Activated CD4-positive, alpha-beta T cell treated with anti-CD3 and anti-CD28 coated beads for 48 hours (primary cell): Measurements from ENCODE around the gene FMO2.

Source experiments
- DNase-seq: peaks from one replicate; pipeline ENCODE4 v3.0.0-alpha.2; 2020

FMO2 gene

DNA sequence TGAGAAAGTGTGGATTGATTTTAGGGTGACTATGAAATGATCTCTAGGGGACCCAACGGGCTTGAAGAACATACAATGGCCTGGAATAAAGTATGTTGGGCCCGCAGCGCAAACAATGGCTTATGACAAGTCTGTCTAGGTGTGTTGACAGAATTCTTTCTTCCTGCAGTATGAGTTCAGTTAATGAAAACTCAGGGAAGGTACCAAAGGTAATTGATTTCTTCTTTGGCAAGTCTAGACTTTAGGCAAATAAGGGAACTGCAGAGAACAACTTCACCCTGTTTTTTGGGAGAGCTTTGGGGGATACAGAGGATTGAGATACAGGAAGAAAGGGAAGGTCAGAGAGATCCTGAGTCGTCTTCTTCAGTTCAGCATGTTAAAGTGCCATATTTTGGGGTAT lies 7.8 kb upstream of the FMO2 start:
- DNase-seq: no peak

DNA sequence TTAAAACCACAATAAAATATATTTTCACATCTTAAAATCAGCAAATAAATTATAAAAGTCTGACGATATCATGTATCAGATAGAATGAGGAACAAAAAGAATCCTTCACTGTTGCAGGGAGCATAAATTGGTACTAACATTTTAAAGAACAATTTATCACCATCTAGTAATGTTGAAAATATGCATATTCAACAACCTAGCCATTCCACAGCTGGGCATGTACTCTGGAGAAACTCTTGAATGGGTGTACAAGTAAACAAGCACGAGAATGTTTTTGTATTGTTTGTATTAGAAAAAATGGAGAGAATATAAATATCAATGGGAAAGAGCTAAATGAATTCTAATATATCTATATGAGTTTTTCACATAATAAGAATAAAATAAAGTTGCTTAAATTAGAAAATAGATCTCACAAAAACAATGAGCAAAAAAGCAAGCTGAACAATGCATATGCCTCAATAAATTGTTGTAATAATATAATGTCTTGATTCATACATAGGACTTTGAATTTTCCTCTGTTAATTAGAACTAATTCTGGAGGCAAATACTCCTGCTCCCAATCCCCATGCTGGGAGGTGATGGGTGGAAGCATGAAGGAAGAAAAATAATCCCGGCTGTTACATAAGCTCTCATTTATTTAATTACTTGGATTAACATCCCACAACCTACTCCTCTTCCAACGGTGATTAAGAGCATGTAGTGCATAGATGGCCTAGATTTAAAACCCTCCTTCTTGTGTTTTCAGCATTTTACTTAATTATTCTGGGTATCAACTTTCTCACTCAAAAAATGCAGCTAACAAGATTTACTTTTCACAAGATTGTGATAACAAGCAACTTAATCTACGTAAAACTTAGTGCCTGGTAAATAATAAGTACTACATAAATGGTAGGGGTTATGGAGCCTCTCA lies 5.5 kb upstream of the FMO2 start:
- no peak for DNase-seq

DNA sequence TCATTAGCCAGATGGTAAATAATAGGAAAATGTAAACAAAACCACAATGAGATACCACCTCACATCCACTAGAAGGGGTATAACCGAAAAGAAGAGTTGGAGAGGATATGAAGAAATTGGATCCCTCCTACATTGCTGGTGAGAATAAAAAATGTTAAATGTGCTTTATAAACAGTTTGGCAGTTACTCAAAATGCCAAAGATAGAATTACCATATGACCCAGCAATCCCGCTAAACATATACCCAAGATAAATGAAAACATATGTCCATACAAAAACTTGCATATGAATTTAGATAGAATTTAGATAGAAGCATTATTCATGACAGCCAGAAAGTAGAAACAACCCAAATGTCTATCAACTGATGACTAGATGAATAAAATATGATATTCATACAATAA lies 4.4 kb upstream of the FMO2 start:
- DNase-seq: no peak

DNA sequence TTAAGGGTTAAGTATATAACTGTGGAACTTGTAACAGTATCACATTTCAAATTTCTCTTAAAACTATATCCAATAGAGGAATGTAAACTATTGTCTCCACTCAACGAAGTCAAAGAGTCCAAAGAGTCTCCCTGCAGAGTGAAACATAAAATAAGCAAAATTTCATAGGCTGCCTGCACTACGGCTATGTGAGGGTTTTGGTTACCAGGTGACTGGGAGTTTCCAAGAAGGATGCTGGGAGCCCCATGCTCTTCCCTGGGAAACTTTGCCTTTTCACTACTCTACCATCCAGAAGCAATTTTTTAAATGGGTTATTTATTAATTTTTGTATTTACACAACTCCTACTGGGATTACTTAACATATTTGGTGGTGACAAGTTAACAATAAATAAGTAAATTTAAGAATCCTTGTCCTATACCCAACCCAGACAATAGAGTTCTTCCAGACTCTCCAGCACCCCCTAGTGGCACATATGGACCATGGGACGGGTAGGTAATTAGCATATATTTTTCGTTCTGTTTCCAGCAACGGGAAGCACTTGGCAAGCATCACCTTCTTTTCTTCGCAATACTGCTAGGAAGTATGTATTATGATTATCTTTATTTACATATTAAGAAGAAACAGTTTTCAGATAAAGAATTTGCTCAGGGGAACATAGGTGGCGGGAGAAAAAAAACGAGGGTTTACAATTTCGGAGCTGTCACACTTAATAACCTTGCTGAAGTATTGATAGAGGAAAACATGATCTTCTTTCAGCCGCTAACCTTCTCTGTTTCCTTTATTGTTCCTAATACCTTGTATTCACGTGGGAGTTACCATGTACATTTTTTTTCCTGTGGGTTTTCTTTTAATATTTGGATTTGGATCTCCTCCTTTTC lies 3.5 kb downstream of the FMO2 start:
- peak; percentile 64 for DNase-seq

DNA sequence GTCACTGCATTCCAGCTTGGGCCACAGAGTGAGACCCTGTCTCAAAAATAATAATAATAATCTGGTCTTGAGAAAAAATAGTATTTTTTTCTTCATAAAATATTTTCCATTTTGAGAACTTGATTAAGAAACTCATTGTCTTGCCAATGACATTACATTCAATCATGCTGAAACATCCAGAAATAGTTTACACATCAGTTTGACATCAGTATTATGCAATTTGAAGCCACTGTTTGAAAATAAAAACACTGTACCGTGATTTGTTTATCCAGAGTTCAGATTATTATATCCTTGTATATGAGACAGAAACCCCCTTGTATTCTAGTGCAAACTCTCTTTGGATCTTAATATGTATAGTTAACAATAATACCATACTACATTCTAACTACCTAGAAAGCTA lies 6.9 kb downstream of the FMO2 start:
- DNase-seq: no peak

DNA sequence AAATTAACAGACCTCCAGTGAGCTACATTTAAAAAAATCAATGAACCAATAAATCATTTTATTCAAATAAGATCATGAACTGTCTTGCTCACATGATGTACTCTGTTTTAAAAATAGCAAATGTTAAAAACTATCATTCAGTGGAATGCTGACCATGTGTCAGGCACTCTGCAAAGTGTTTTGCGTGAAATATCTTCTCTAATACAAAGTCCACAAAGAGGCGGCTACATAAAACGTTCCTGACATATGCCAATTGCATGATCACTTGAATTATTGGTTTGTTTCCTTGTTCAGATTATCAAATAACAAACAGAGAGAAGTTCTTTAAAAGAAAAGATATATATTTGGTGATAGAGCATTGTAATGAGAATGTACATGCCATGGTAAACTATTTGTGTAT lies 10.7 kb downstream of the FMO2 start:
- no peak for DNase-seq

DNA sequence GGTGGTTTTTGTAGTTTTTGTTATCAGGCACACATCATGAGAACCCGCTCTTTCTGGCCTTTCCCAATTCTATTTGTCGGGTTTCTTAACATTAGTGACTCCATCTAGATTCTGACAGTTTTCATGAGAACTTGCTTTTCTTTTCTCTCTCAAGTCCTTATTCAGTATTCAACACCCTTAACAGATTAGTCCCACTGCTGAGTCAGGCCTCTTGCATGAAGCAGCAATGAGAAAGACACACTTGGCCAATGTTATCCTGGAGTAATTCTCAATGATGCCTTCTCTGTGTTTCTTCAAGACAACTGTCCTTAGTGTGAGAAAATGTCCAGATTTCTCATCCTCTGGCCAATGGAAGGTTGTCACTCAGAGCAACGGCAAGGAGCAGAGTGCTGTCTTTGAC lies 11.3 kb downstream of the FMO2 start:
- no peak for DNase-seq

DNA sequence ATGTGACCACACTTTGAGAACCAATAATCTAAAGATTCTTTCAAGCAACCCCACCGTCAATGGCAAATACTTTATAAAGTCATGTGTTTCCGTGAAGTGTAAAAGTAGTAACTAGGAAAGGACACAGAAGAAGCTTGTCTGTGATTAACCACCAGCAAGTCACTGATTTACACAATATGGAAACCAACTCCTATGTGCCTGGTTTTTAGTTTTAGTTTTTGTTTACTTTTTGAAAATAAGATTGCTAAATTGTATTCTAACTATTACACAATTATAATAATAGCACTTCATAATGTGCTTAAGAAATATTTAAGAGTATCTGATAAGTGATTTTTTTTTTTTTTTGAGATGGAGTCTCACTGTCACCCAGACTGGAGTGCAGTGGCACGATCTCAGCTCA lies 13.0 kb downstream of the FMO2 start:
- no peak for DNase-seq

DNA sequence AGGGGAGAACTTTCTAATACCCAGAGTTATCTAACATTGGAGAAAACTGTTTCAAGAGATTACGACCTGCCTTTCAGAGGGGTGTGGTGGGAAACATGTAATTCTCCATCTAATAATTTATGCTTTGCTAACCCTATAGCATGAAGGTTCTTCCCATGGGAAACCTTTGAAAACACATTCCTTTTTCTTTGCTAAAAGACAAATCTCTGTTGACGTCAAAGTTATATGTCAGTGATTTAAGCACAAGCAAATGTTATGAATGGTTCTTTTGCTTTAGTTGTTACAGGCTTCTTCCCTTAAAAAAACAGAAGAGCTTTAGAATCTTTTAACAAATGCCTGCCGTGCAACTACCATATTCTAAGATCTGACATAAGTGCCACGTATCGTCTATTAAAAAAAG lies 19.2 kb downstream of the FMO2 start:
- no peak for DNase-seq

DNA sequence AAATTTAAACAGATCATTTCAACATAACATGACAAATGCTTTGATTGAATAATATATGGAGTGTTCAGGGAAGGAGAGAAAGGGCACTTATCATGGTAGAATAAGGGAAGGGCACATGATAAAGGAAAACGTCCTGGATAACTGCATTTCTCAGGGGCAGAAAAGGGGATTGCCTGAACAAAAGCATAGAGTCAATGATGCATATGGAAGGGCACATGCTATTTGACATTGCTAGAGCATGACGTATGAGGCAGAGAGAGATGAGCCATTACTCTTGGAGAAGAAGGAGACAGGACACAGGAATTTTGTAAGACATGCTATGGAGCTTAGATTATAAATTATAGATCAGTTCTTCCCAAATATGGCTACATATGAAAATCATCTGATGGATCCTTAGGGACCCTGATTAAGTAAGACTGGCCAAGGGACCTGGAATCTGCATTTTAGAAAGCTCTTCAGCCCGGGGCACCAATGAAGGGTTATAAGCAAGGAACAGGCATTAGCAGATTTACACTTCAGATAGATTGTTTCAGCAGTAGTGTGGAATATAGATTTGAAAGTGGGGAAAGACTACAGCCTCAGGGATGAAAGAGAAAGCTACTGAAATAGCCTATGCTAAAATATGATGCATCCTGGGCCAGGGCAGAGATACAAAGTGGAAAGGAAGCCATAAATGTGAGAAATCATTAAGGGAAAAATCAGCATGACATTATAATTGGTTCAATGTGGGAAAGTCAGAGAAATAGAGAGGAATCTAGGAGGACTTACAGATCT lies 21.3 kb downstream of the FMO2 start:
- DNase-seq: no peak

DNA sequence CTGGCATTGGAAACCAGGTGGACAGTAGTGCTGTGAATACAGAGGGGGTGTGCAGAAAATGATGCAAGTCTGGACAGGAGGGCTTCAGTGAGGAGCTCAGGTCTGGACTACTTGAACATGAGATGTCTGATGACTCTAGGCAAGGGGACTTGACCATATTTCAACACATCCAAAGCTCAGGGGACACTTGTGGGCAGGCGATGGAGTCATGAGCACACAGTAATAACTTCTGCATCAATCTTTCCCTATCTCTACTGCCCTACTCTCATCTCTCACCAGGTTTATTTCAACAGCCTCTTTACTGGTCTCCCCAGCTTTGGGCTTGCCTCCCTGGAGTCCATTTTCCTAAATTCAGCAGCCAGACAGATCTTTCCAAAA lies 21.9 kb downstream of the FMO2 start:
- no peak for DNase-seq

DNA sequence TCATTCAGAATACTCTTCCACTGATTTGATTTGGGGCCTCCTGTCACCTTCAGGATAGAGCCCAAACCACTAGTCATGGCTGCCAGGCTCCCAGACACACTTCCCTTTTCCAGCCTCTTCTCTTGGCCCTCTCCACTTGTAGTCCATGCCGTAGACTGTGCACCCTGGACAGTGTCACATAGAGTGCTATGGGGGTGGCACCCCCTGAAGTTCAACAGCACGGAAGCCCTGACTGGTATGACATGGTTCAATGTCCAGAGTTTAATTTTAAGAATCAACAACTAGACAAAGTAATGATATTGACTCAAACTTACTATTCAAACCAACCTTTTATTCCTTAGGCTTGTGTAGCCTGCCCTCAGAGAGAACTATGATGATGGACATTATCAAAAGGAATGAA lies 22.3 kb downstream of the FMO2 start:
- no peak for DNase-seq

DNA sequence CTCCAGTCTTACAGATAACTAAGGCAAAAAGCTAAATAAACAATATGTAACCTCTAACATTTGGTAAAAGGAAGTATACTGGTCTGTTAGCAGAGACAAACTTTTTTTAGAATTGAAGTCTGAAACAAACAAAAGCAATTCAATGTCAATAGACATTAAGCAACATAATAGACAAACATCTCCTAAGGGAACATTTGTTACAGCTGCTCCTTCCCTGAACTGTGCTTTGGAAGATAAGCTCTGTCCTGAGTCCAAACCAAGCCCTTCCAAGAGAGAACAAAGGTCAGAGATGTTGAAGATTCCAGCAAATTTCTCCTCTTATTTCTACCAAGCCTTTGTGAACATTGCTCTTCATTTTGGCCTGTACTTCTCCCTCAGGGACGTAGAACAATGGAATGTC lies 25.3 kb downstream of the FMO2 start:
- no peak for DNase-seq

DNA sequence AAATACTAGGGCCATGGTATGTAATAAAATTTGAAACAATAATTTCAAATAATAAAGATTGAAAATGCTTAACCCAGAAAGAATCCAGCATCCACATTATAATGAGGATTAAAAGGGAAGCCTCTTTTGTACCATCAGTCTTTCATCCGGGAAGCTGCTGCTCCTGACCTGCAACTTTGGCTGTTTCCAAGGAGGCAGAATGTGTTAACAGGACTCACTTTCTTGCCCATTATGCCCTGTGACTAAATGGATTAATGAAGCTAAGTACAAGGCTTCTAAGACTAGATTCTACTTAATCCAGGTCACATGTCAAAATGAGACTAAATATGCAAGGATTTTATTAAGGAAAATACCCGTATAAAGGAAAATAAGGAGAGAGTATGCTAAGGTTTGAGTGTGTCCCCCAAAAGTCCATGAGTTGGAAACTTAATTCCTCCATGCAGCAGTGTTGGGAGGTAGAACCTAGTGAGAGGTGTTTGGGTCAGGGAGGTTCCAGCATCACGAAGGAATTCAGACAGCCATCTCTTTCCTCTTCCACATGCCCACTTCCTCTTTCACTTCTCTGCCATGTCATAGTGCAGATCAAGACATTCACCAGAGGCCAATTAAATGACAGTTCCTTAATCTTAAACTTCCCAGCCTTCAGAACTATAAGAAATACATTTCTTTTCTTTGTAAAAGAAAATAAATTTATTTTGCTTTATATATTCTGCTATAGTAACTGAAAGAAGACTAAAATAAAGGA lies 27.7 kb downstream of the FMO2 start:
- DNase-seq: no peak

DNA sequence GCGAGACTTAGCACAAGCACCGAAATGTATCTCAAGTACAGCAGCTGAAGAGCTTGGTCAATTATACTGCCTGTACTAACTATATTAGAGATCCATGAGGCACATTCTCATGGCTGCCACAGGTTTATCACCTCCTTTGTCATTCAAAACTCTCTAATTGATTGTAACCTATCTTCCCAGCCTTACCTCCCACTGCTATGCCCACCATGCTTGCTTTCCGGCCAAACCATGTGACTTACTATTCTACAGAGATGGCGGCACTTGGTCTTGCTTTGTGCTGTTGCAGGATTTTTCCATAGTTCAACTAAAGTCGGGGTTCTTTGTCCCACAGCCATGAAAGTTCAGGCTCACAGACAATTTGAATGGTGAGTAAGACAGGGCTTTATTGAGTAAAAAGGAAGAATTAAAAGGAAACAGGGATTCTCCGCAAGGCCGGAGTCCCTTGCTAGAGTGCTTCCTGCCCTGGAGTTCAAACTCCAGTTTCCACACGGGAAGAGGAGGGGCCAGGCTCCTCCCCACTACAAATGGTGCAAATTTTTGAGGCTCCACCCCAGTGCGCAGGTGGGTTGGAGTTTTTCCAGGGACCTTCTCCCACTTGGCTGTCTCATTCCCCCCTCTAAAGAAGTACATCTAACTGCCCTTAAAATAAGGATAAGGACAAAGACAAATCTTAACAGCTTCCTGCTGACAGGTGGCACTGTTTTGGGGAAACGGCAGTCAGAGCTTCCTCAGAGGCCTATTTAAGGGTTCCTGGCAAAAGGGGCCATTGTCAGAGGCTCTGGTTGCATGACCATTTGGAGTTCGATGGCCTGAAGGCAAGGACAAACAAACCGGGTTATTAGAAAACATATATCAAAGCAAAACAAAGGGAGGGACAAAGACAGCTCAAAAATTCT lies 28.7 kb downstream of the FMO2 start:
- DNase-seq: no peak

DNA sequence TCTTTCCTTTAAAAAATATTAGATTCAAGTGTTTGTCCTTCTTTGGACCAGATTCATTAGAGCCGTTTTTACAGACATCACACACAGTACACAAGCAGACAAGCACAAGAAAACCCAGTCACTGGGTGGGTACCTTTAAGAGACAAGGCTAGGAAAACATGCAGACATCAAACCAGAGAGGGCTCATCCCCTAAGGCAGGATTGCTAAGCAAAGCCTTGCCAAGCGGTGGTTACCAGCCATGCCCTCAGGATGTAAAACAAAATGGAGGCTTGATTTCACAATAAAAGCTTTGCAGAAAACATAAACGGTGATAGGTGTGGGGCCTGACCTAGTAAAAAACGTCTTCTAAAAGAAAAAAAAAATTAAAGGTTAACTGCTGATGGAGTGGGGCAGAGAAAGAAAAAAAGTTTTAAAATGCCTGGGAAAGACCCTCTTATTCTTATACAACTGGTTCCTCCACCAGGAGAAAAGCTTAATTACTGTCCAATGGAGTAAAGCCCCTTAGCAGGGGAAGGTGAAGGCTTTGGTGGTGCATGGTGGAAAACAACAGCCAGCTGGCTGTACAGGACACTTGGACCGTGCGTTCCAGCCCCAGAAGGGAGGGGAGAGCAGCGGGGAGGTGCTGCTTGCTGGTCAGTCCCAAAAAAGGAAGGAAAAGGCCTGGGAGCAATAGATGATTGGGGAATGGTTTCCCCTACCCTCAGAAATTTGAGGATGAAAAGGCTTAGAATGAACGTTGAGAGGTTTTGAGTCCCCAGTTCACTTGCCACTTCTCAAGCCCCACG lies 32.8 kb downstream of the FMO2 start:
- no peak for DNase-seq

DNA sequence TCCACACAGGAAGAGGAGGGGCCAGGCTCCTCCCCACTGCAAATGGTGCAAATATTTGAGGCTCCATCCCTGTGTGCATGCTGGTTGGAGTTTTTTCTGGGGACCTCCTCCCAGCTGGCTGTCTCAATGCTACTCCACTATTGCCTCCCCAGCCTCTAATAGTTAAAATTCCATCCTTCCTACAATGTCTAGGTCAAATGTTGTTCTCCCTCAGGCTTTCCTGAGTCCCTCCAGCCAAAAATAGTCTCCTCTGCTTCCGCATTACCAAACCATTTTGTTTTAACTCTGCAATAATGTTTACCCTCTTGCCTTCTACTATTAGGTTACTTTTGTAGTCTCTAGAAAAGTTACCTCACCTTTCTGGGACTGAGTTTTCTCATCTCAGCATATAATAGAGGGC lies 33.6 kb downstream of the FMO2 start:
- DNase-seq: no peak

DNA sequence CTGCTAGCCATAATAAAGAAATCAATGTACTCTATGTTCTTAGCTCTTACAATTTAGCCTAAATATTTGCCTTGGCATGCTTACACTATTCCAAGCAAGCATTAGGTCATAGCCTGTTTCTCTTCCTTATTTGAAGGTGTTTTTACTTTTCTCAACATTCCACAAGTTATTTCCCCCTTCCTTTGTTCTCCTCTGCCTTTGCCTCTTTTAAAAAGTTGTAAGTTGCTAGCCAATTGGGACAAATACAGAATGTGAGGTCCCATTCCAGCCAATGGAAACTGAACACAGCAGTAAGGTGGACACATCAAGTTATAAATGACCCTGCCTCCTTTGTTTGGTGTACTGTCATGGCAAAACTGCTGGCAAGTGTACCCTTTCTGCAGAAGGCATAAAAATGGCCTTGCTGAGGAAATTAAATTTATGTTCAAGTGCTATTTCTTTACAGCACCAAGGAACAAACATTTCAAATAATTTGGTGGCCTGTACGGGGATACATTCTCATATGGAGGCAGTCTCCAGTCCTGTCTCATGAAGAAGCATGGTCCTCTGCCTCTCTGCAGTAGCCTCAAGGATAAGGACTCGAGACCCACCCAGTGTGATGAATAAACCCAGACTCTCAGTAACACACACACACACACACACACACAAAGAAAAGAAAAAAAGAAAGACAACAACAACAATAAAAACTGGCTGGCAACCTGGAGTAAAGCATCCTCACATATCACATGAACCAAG lies 34.4 kb downstream of the FMO2 start:
- no peak for DNase-seq

DNA sequence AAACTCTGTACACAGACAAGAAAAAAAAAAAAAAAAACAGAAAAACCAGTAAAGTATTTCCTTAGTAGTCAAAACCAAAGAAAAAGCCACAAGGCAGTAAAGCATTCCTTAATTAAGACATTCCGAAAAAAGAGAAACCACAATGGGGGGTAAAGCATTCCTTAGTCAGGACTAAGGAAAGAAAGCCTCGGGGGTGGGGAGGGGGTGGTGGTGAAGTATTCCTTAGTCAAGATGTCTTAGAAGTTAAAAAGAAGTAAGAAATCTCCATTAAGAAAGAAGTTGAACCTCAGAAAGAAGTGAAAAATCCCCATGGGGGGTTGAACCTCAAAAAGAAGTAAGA lies 35.0 kb downstream of the FMO2 start:
- no peak for DNase-seq

DNA sequence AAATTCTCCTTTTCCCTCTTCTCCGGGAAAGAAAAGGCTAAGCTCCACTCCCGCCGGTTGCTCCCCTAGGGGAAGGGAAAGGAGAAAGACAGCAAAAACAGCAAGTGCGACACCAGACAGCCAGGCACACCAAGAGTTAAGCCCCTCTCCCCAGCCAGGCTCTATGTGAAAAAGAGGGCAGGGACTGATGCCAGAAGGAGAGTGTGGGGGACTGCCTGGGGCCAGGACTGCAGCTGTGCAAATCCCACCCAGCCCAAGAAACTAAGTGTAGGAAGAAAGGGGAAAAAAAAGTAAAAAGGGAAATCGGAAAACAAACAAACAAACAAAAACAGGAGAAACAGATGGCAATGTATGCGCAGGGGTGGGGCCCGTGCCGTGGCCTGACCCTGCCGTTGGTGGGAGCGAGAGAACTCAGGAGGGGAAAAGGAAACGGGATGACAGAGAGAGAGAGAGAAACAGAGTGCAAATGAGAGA lies 35.5 kb downstream of the FMO2 start:
- DNase-seq: no peak
